Measurements from ENCODE around the gene FGF13.

The FGF13 gene

GRCh38 chrX:138742217-138742616 is 30.7 kb upstream of the FGF13 start:
- TF ChIP-seq CTCF (conservative IDR thresholded peaks at IDR 0.05; ENCODE audit: low read depth): no peak
- no peak overlapping the region for H3K27ac ChIP-seq
- POLR2A ChIA-PET (ENCODE audit: low non-redundant PET): no interaction called here
- CTCF ChIA-PET: no interaction called here
- DNase-seq (ENCODE audit: low spot score): no peak

- POLR2A ChIA-PET (ENCODE audit: low non-redundant PET): no interaction called here
- H3K27ac ChIP-seq: no peak overlapping the region
- no peak for DNase-seq (ENCODE audit: low spot score)
- TF ChIP-seq CTCF (conservative IDR thresholded peaks at IDR 0.05; ENCODE audit: low read depth): no peak
- CTCF ChIA-PET: interaction anchor here (1.0 kb wide), 1 partner anchor 9 kb away, joined by 3 read pairs; no protein-coding TSS in a partner anchor
Observed at GRCh38 chrX:138740341-138740740, 28.8 kb upstream of the FGF13 start.

GRCh38 chrX:138723301-138723700 is 11.8 kb upstream of the FGF13 start:
- no peak for TF ChIP-seq CTCF (conservative IDR thresholded peaks at IDR 0.05; ENCODE audit: low read depth)
- no peak overlapping the region for H3K27ac ChIP-seq
- DNase-seq (ENCODE audit: low spot score): no peak
- POLR2A ChIA-PET (ENCODE audit: low non-redundant PET): no interaction called here
- CTCF ChIA-PET: no interaction called here

- no peak for TF ChIP-seq CTCF (conservative IDR thresholded peaks at IDR 0.05; ENCODE audit: low read depth)
- H3K27ac ChIP-seq: no peak overlapping the region
- no peak for DNase-seq (ENCODE audit: low spot score)
- ChIA-PET CTCF (no interaction called here), POLR2A (ENCODE audit: low non-redundant PET) (no interaction called here)
Observed at GRCh38 chrX:138719396-138719795, 7.9 kb upstream of the FGF13 start.

GRCh38 chrX:138718941-138719340 is 7.4 kb upstream of the FGF13 start:
- CTCF ChIA-PET: no interaction called here
- no peak for DNase-seq (ENCODE audit: low spot score)
- no peak overlapping the region for H3K27ac ChIP-seq
- POLR2A ChIA-PET (ENCODE audit: low non-redundant PET): no interaction called here
- no peak for TF ChIP-seq CTCF (conservative IDR thresholded peaks at IDR 0.05; ENCODE audit: low read depth)

GRCh38 chrX:138710866-138711341 is 613 bp downstream of the FGF13 start:
- DNase-seq (ENCODE audit: low spot score): no peak
- ChIA-PET CTCF (interaction anchor here (0.7 kb wide), 1 partner anchor 413 kb away, joined by 3 read pairs; no protein-coding TSS in a partner anchor), POLR2A (ENCODE audit: low non-redundant PET) (no interaction called here)
- no peak for TF ChIP-seq CTCF (conservative IDR thresholded peaks at IDR 0.05; ENCODE audit: low read depth)
- no peak overlapping the region for H3K27ac ChIP-seq

All from RWPE1 (cell line).